MM.1S (cell line): Measurements from ENCODE around the gene XYLT1.

Experiments used
- DNase-seq: peaks from one replicate; pipeline ENCODE4 v3.0.0-alpha.2; 2015
- H2AFZ ChIP-seq: fragments of 300-600 bp; sonication (generic); 2 replicates; pipeline ENCODE4 v1.6.0; 2016; ENCODE audit warnings: antibody characterized with exemption, low read length
- H3F3A ChIP-seq: fragments of 300-600 bp; sonication (generic); 2 replicates; pipeline ENCODE4 v1.6.1; 2016; ENCODE audit warnings: mild to moderate bottlenecking, antibody characterized with exemption, low read length, moderate library complexity, mixed read lengths; ENCODE audit not compliant: insufficient read depth
- H3K27ac ChIP-seq: fragments of 300-600 bp; sonication (generic); 2 replicates; pipeline ENCODE4 v1.5.1; 2016; ENCODE audit warnings: mild to moderate bottlenecking, low read length
- H3K27me3 ChIP-seq: fragments of 300-600 bp; sonication (generic); replicated peaks from 2 replicates; pipeline ENCODE4 v1.6.0; 2016; ENCODE audit warnings: low read length; ENCODE audit not compliant: insufficient read depth
- H3K36me3 ChIP-seq: fragments of 300-600 bp; sonication (generic); replicated peaks from 2 replicates; pipeline ENCODE4 v1.6.1; 2016; ENCODE audit warnings: mild to moderate bottlenecking, low read length, mixed read lengths; ENCODE audit not compliant: insufficient read depth
- H3K4me1 ChIP-seq: fragments of 300-600 bp; sonication (generic); 2 replicates; pipeline ENCODE4 v1.6.1; 2016; ENCODE audit warnings: low read length, mixed read lengths
- H3K4me2 ChIP-seq: fragments of 300-600 bp; sonication (generic); 2 replicates; pipeline ENCODE4 v1.6.0; 2016; ENCODE audit warnings: low read depth, low read length
- H3K4me3 ChIP-seq: fragments of 300-600 bp; sonication (generic); 2 replicates; pipeline ENCODE4 v1.5.1; 2016; ENCODE audit warnings: low read length, mixed read lengths
- H3K79me2 ChIP-seq: fragments of 300-600 bp; sonication (generic); 2 replicates; pipeline ENCODE4 v1.6.1; 2016; ENCODE audit warnings: mixed run types, low read length, mixed read lengths
- H3K9ac ChIP-seq: fragments of 300-600 bp; sonication (generic); 2 replicates; pipeline ENCODE4 v1.6.1; 2016; ENCODE audit warnings: low read length, mixed read lengths
- H3K9me2 ChIP-seq: fragments of 300-600 bp; sonication (generic); replicated peaks from 2 replicates; pipeline ENCODE4 v1.6.1; 2016; ENCODE audit warnings: mild to moderate bottlenecking, low read length, mixed read lengths; ENCODE audit not compliant: insufficient read depth
- H3K9me3 ChIP-seq: fragments of 300-600 bp; sonication (generic); replicated peaks from 2 replicates; pipeline ENCODE4 v1.6.1; 2016; ENCODE audit warnings: mild to moderate bottlenecking, low read length, mixed read lengths; ENCODE audit not compliant: insufficient read depth
- H4K20me1 ChIP-seq: fragments of 300-600 bp; sonication (generic); 2 replicates; pipeline ENCODE4 v1.6.1; 2016; ENCODE audit warnings: mild to moderate bottlenecking, low read length, moderate library complexity, mixed read lengths; ENCODE audit not compliant: insufficient read depth
- CTCF ChIP-seq: fragments of 300-600 bp; sonication (generic); IDR thresholded peaks from 2 replicates; pipeline ENCODE4 v1.5.1; 2016; ENCODE audit warnings: antibody characterized with exemption, low read length, mixed read lengths
- EZH2 ChIP-seq: fragments of 300-600 bp; sonication (generic); optimal IDR thresholded peaks from 2 replicates; pipeline ENCODE3; 2017; ENCODE audit warnings: low read depth, mild to moderate bottlenecking, antibody characterized with exemption, low read length, mixed read lengths
- EZH2phosphoT487 ChIP-seq: fragments of 300-600 bp; sonication (generic); IDR thresholded peaks from 2 replicates; pipeline ENCODE4 v1.6.1; 2018; ENCODE audit warnings: antibody characterized with exemption, low read length

Gene XYLT1

DNA sequence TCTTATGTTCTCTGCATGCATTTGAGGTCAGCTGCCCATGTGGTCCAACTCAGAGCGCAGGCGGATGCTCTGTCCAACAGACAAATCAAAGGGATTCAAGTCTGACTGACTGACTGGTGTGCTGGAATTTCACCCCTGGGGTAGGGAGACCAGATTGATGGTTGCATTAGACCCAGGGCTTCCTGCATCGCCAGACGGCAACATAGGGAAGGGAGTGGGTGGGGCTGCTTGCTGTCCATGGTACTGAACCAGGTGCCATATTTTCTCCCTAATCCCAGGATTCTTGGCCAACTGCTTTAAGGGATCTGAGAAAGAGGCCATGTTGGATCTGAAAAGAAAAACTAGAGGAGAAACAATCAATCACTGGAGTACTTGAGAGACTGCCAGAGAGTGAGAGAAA, 332.0 kb downstream of the XYLT1 start:
- H3K9me2 ChIP-seq, result no peaks in the 10 kb centered on the region
- H2AFZ ChIP-seq, result no peak overlapping the region
- H3K27me3 ChIP-seq, result no peaks in the 10 kb centered on the region
- H3K9me3 ChIP-seq, result no peaks in the 10 kb centered on the region
- H3F3A ChIP-seq, result peaks cover 24% of the 10 kb centered on the region
- TF ChIP-seq EZH2 (no peak), EZH2phosphoT487 (no peak), CTCF (no peak)
- no peak overlapping the region for H3K4me3 ChIP-seq
- peaks cover 5% of the 10 kb centered on the region for H3K79me2 ChIP-seq
- H4K20me1 ChIP-seq, result no peaks in the 10 kb centered on the region
- H3K36me3 ChIP-seq, result peaks cover 7% of the 10 kb centered on the region; the same call in 1 of the 2 replicates
- peaks cover 26% of the 10 kb centered on the region for H3K4me1 ChIP-seq
- H3K4me2 ChIP-seq, result no peak overlapping the region
- no peak overlapping the region for H3K9ac ChIP-seq
- no peak for DNase-seq
- H3K27ac ChIP-seq, result no peak overlapping the region

DNA sequence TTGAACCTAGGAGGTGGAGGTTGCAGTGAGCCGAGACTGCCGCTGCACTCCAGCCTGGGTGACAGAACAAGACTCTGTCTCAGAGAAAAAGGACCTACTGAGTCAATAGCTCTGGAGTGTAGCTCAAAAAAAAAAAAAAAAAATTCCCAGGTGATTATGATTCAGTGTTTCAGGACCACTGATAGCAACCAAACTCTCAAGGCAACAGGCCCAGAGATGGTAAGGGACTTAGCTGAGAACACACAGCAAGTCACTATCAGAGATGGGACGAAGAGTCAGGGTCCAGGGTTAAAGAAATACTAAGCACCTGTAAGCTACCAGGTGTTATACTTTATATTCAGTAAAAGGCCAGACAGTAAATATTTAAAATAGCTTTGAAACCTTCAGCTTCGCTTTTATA, 335.3 kb downstream of the XYLT1 start:
- Histone ChIP-seq H3K4me2 (peak overlapping the region; percentile 4; the same call in 1 of the 2 replicates), H2AFZ (no peak overlapping the region), H3K27ac (peak overlapping the region; percentile 67), H3K79me2 (peaks cover 34% of the 10 kb centered on the region), H3K9ac (no peak overlapping the region), H3F3A (peaks cover 24% of the 10 kb centered on the region), H3K4me1 (peaks cover 42% of the 10 kb centered on the region), H3K4me3 (no peak overlapping the region), H4K20me1 (no peaks in the 10 kb centered on the region), H3K27me3 (no peaks in the 10 kb centered on the region), H3K36me3 (peaks cover 11% of the 10 kb centered on the region; the same call in 1 of the 2 replicates), H3K9me2 (no peaks in the 10 kb centered on the region), H3K9me3 (no peaks in the 10 kb centered on the region)
- peak; percentile 7 for DNase-seq
- TF ChIP-seq EZH2phosphoT487 (no peak), EZH2 (no peak), CTCF (no peak)

GRCh38 chr16:17134586-17134985, 336.2 kb downstream of the XYLT1 start:
- H3K9me2 ChIP-seq, result no peaks in the 10 kb centered on the region
- H2AFZ ChIP-seq, result peak overlapping the region; percentile 39
- H4K20me1 ChIP-seq, result no peaks in the 10 kb centered on the region
- peaks cover 34% of the 10 kb centered on the region for H3K79me2 ChIP-seq
- no peaks in the 10 kb centered on the region for H3K9me3 ChIP-seq
- H3K4me3 ChIP-seq, result peak overlapping the region; percentile 63
- peak overlapping the region; percentile 67 for H3K27ac ChIP-seq
- TF ChIP-seq EZH2phosphoT487 (no peak), EZH2 (no peak), CTCF (no peak)
- H3F3A ChIP-seq, result peaks cover 24% of the 10 kb centered on the region
- H3K9ac ChIP-seq, result peak overlapping the region; percentile 67
- H3K27me3 ChIP-seq, result no peaks in the 10 kb centered on the region
- H3K4me1 ChIP-seq, result peaks cover 42% of the 10 kb centered on the region
- DNase-seq, result peak; percentile 98
- H3K36me3 ChIP-seq, result peaks cover 6% of the 10 kb centered on the region
- peak overlapping the region; percentile 96 for H3K4me2 ChIP-seq
